Astrocyte (in vitro differentiated cells and primary cell): Measurements from ENCODE around the gene BCS1L. TPM values are rescaled to one million over a fixed set of nuclear protein-coding genes. Genes with fewer than 3 reads are reported as not detected.

Experiments
- DNase-seq: peaks from one replicate; pipeline ENCODE4 v3.0.0-alpha.2; 2010; ENCODE audit warnings: low read depth
- FAIRE-seq: peaks from 2 replicates; lab custom pipeline; 2011; peaks lifted over from hg19 to GRCh38; lab: Jason Lieb, UNC
- H2AFZ ChIP-seq: 2 replicates; pipeline ENCODE4 v1.6.0; 2012; ENCODE audit warnings: low read depth, low read length, inconsistent platforms
- H3K27ac ChIP-seq: 2 replicates; pipeline ENCODE4 v1.5.1; 2011; ENCODE audit warnings: low read depth, low read length, inconsistent platforms
- H3K27me3 ChIP-seq: 2 replicates; pipeline ENCODE4 v1.6.0; 2011; ENCODE audit warnings: low read length, inconsistent platforms; ENCODE audit not compliant: insufficient read depth
- H3K36me3 ChIP-seq: 2 replicates; pipeline ENCODE4 v1.5.1; 2011; ENCODE audit warnings: low read length, inconsistent platforms; ENCODE audit not compliant: insufficient read depth
- H3K4me1 ChIP-seq: 2 replicates; pipeline ENCODE4 v1.5.1; 2011; ENCODE audit warnings: low read length, inconsistent platforms; ENCODE audit not compliant: insufficient read depth
- H3K4me2 ChIP-seq: 2 replicates; pipeline ENCODE4 v1.6.0; 2012; ENCODE audit warnings: low read length, inconsistent platforms
- H3K4me3 ChIP-seq: 2 replicates; pipeline ENCODE4 v1.5.1; 2011; ENCODE audit warnings: low read depth, mild to moderate bottlenecking, low read length, inconsistent platforms; ENCODE audit not compliant: insufficient read depth
- H3K79me2 ChIP-seq: 2 replicates; pipeline ENCODE4 v1.6.0; 2012; ENCODE audit warnings: mild to moderate bottlenecking, low read length, inconsistent platforms; ENCODE audit not compliant: insufficient read depth
- H3K9ac ChIP-seq: 2 replicates; pipeline ENCODE4 v1.6.0; 2012; ENCODE audit warnings: mild to moderate bottlenecking, low read length, inconsistent platforms
- H3K9me3 ChIP-seq: 2 replicates; pipeline ENCODE4 v1.5.1; 2012; ENCODE audit warnings: low read depth, mild to moderate bottlenecking, low read length, inconsistent platforms; ENCODE audit not compliant: insufficient read depth
- H4K20me1 ChIP-seq: 2 replicates; pipeline ENCODE4 v1.6.0; 2012; ENCODE audit warnings: low read length, inconsistent platforms; ENCODE audit not compliant: insufficient read depth
- H3K27ac Mint-ChIP-seq: one replicate; pipeline ENCODE4 v1.8.0; 2021; ENCODE audit warnings: mild to moderate bottlenecking, mixed read lengths; ENCODE audit not compliant: unreplicated experiment
- H3K27me3 Mint-ChIP-seq: one replicate; pipeline ENCODE4 v1.8.0; 2021; ENCODE audit warnings: low read depth, mixed read lengths; ENCODE audit not compliant: unreplicated experiment
- H3K36me3 Mint-ChIP-seq: one replicate; pipeline ENCODE4 v1.8.0; 2021; ENCODE audit warnings: low read depth, mixed read lengths; ENCODE audit not compliant: unreplicated experiment
- H3K4me1 Mint-ChIP-seq: one replicate; pipeline ENCODE4 v1.8.0; 2021; ENCODE audit warnings: low read depth, mixed read lengths; ENCODE audit not compliant: unreplicated experiment
- H3K4me3 Mint-ChIP-seq: one replicate; pipeline ENCODE4 v1.8.0; 2021; ENCODE audit warnings: mild to moderate bottlenecking, moderate library complexity, mixed read lengths; ENCODE audit not compliant: unreplicated experiment
- H3K9me3 Mint-ChIP-seq: one replicate; pipeline ENCODE4 v1.8.0; 2021; ENCODE audit warnings: mild to moderate bottlenecking, mixed read lengths; ENCODE audit not compliant: unreplicated experiment
- CTCF ChIP-seq: IDR thresholded peaks from 2 replicates; pipeline ENCODE4 v1.5.1; 2011; ENCODE audit warnings: low read depth, mild to moderate bottlenecking, inconsistent platforms, low read length, moderate library complexity; ENCODE audit not compliant: insufficient read depth
- EZH2 ChIP-seq: IDR thresholded peaks from 2 replicates; pipeline ENCODE4 v1.6.1; 2012; ENCODE audit warnings: mild to moderate bottlenecking, low read length, inconsistent platforms; ENCODE audit not compliant: insufficient read depth
- total RNA-seq: library from RNA; stranded (reverse); gene quantifications from 2 replicates; pipeline ENCODE4 v1.2.1, GENCODE V29; 2021

The BCS1L gene
- total RNA-seq, 1 donor from 2014 or later = 27.5 TPM

DNA sequence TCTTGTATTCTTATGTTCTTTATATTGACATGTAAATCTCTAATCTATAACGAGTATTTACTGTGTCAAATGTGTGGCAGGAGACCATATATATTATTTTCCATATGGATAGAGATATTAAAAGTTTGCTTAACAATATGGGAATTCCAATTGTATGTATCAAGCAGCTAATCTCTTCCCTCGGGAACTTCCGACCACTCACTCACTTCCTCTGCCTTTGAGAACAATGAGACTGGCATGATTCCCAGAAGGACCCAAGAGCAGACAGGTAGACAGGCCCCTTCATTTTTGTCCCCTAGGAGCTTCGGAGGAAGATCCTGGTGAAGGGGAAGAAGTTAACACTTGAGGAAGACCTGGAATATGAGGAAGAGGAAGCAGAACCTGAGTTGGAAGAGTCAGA, 27.6 kb upstream of the BCS1L start:
- TF ChIP-seq EZH2 = no peak
- H3K9me3 ChIP-seq = no peaks in the 10 kb centered on the region
- H3K79me2 ChIP-seq = no peaks in the 10 kb centered on the region
- Mint-ChIP-seq H3K27me3 (peaks cover 4% of the 10 kb centered on the region), H3K9me3 (peaks cover 5% of the 10 kb centered on the region), H3K27ac (no peak overlapping the region), H3K4me3 (no peak overlapping the region), H3K36me3 (peaks cover 22% of the 10 kb centered on the region), H3K4me1 (peaks cover 3% of the 10 kb centered on the region)
- FAIRE-seq (no peak), DNase-seq (peak; percentile 27)
- H3K4me1 ChIP-seq = peaks cover 6% of the 10 kb centered on the region
- no peak overlapping the region for H3K4me3 ChIP-seq
- H3K36me3 ChIP-seq = peaks cover 5% of the 10 kb centered on the region
- no peak overlapping the region for H3K9ac ChIP-seq
- no peak overlapping the region for H2AFZ ChIP-seq
- peak overlapping the region; percentile 42 for H3K4me2 ChIP-seq
- H4K20me1 ChIP-seq = peaks cover 3% of the 10 kb centered on the region
- H3K27me3 ChIP-seq = no peaks in the 10 kb centered on the region
- H3K27ac ChIP-seq = no peak overlapping the region

- no peak for FAIRE-seq
- H3K79me2 ChIP-seq = no peaks in the 10 kb centered on the region
- no peak for DNase-seq
- Mint-ChIP-seq H3K4me1 (peaks cover 3% of the 10 kb centered on the region), H3K9me3 (peaks cover 4% of the 10 kb centered on the region), H3K27ac (no peak overlapping the region), H3K36me3 (peaks cover 31% of the 10 kb centered on the region), H3K27me3 (no peaks in the 10 kb centered on the region), H3K4me3 (no peak overlapping the region)
- no peak overlapping the region for H3K27ac ChIP-seq
- no peaks in the 10 kb centered on the region for H3K27me3 ChIP-seq
- H3K9me3 ChIP-seq = no peaks in the 10 kb centered on the region
- no peak overlapping the region for H2AFZ ChIP-seq
- no peak overlapping the region for H3K4me3 ChIP-seq
- H3K36me3 ChIP-seq = peaks cover 39% of the 10 kb centered on the region
- peaks cover 10% of the 10 kb centered on the region for H4K20me1 ChIP-seq
- TF ChIP-seq CTCF (no peak), EZH2 (no peak)
- peaks cover 6% of the 10 kb centered on the region for H3K4me1 ChIP-seq
- H3K4me2 ChIP-seq = no peak overlapping the region
- H3K9ac ChIP-seq = no peak overlapping the region
Measured at GRCh38 chr2:218635719-218636118, 23.8 kb upstream of the BCS1L start.

DNA sequence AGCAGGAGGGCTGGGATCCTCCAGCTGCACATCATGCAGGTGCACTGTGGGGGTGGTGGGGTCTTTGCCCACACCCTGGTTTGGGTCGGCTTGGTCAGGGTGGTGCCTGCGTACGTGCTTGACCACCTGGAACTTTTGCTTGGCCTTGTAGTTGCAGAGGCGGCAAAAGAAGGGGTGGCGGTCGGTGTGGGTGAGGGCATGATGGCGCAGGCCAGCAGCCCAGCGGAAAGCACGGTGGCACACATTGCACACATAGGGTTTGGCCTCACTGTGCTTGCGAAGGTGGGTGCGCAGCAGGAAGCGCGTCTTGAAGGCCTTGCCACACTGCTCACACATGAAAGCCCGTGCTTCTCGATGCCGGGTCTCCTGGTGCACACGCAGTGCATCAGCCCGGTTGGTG, 21.1 kb upstream of the BCS1L start:
- Mint-ChIP-seq H3K9me3 (peaks cover 4% of the 10 kb centered on the region), H3K36me3 (peaks cover 35% of the 10 kb centered on the region)
- no peak for DNase-seq

More for the DNA sequence above, 21.1 kb upstream of the BCS1L start:
- Histone ChIP-seq H3K4me2 (no peak overlapping the region), H2AFZ (no peak overlapping the region), H3K79me2 (peaks cover 3% of the 10 kb centered on the region), H3K4me3 (no peak overlapping the region), H4K20me1 (peaks cover 10% of the 10 kb centered on the region), H3K36me3 (peaks cover 52% of the 10 kb centered on the region), H3K27ac (no peak overlapping the region), H3K27me3 (no peaks in the 10 kb centered on the region), H3K9me3 (no peaks in the 10 kb centered on the region), H3K9ac (no peak overlapping the region), H3K4me1 (no peaks in the 10 kb centered on the region)
- no peak for FAIRE-seq
- Mint-ChIP-seq H3K4me1 (no peaks in the 10 kb centered on the region), H3K27me3 (no peaks in the 10 kb centered on the region), H3K4me3 (no peak overlapping the region), H3K27ac (no peak overlapping the region)
- TF ChIP-seq CTCF = no peak
- no peak for TF ChIP-seq EZH2
